ENCODE data around the gene DMXL1.
"Not testable (repeated sequence)": the region's sequence is repeated elsewhere in the genome, so short reads cannot be mapped to it uniquely, and the experiment has no call there.

DMXL1 gene

DNA sequence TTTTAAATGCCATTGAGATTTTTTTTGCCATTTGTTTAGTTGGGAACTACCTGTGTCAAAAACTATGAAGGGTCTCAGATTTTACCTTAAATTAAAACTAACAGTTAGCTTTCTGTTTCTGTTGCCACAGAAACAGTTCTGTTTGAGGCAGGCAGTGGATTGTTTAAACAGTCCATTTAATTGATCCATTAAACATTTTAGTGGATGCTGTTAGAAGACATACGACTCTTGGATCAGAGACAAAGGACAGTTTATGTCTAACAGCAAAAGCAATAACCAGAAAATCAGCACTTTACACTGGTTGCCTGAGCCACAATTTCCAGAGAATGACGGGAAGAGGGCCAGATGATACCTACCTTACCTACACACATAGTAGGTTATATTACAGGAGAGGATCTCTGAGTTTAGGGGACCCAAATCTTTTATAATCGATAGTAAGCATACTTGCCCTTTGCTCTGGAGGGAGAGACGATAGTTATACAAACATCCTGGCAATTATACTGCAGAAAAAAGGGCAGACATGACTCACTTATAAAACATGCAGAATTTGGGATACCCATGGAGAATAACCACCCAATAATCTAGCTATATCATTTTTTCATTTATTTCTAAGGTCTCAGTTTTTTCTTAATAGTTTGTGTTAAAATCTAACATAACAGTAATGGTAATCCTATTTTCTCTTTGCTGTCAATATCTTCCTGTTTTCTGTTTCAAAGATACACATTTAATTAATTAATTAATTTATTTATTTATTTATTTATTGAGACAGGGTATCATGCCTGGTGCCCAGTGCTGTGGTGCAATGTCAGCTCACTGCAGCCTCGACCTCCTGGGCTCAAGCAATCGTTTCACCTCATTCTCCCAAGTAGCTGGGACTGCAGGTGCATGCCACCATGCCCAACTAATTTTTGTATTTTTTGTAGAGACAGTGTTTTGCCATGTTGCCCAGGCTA is 148.2 kb downstream of the DMXL1 start:
- DNase-seq (ENCODE audit: low read depth, low spot score) = no peak
- no peak overlapping the region for H3K27ac ChIP-seq

GRCh38 chr5:119220576-119221197 is 149.8 kb downstream of the DMXL1 start:
- no peak overlapping the region for H3K9ac ChIP-seq (ENCODE audit: insufficient read length)
- no peak for DNase-seq (ENCODE audit: low read depth, low spot score)
- no peaks in the 10 kb centered on the region for H3K9me3 ChIP-seq (ENCODE audit: low read depth, low read length)
- no peak overlapping the region for H3K4me3 ChIP-seq
- peaks cover 8% of the 10 kb centered on the region; the same call in 1 of the 2 replicates for H3K36me3 ChIP-seq (ENCODE audit: insufficient read depth, low read length)
- no peak for TF ChIP-seq FOXP2 (optimal IDR thresholded peaks at IDR 0.05; ENCODE audit: control extremely low read depth, extremely low read length, insufficient read depth)
- no peak for TF ChIP-seq POLR2AphosphoS5 (IDR thresholded peaks at IDR 0.05; ENCODE audit: borderline replicate concordance, low read depth, low read length)
- TF ChIP-seq EZH2 (IDR thresholded peaks at IDR 0.05) = no peak
- no peak overlapping the region; the same call in 1 of the 2 replicates for H3K27ac ChIP-seq

More for the DNA sequence above, 148.2 kb downstream of the DMXL1 start:
- Histone ChIP-seq H3K9ac (ENCODE audit: insufficient read length) (no peak overlapping the region), H3K4me3 (no peak overlapping the region), H3K36me3 (ENCODE audit: insufficient read depth, low read length) (peaks cover 8% of the 10 kb centered on the region; the same call in 1 of the 2 replicates), H3K9me3 (ENCODE audit: low read depth, low read length) (no peaks in the 10 kb centered on the region)
- no peak for TF ChIP-seq EZH2 (IDR thresholded peaks at IDR 0.05)
- no peak for TF ChIP-seq FOXP2 (optimal IDR thresholded peaks at IDR 0.05; ENCODE audit: control extremely low read depth, extremely low read length, insufficient read depth)
- no peak for TF ChIP-seq POLR2AphosphoS5 (IDR thresholded peaks at IDR 0.05; ENCODE audit: borderline replicate concordance, low read depth, low read length)

DNA sequence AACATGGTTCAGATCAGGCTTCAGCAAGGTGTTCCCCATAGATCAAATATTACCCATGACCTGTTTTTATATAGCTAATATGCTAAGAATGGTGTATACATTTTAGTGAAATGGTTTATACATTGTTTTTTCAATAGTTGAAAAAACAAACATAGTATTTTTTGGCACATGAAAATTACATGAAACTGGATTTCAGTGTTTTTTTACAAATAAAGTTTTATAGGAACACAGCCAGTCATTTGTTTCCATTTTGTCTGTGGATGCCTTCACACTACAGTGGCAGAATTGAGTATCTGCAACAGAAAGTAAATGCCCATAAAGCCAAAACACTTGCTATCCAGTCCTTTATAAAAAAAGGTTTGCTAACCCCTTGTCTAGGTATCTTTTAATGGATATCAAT is 150.4 kb downstream of the DMXL1 start:
- Histone ChIP-seq H3K4me3 (no peak overlapping the region), H3K36me3 (ENCODE audit: insufficient read depth, low read length) (peaks cover 8% of the 10 kb centered on the region; the same call in 1 of the 2 replicates), H3K27ac (no peak overlapping the region), H3K9ac (ENCODE audit: insufficient read length) (no peak overlapping the region), H3K9me3 (ENCODE audit: low read depth, low read length) (no peaks in the 10 kb centered on the region)
- TF ChIP-seq EZH2 (IDR thresholded peaks at IDR 0.05) = no peak
- no peak for TF ChIP-seq POLR2AphosphoS5 (IDR thresholded peaks at IDR 0.05; ENCODE audit: borderline replicate concordance, low read depth, low read length)
- no peak for TF ChIP-seq FOXP2 (optimal IDR thresholded peaks at IDR 0.05; ENCODE audit: control extremely low read depth, extremely low read length, insufficient read depth)
- DNase-seq (ENCODE audit: low read depth, low spot score) = no peak

GRCh38 chr5:119229950-119230349 is 159.1 kb downstream of the DMXL1 start:
- H3K4me3 ChIP-seq = no peak overlapping the region
- H3K9ac ChIP-seq (ENCODE audit: insufficient read length) = no peak overlapping the region
- H3K27ac ChIP-seq = no peak overlapping the region
- no peak for DNase-seq (ENCODE audit: low read depth, low spot score)
- H3K36me3 ChIP-seq (ENCODE audit: insufficient read depth, low read length) = peaks cover 3% of the 10 kb centered on the region; the same call in 1 of the 2 replicates
- TF ChIP-seq FOXP2 (optimal IDR thresholded peaks at IDR 0.05; ENCODE audit: control extremely low read depth, extremely low read length, insufficient read depth) (no peak), POLR2AphosphoS5 (IDR thresholded peaks at IDR 0.05; ENCODE audit: borderline replicate concordance, low read depth, low read length) (no peak), EZH2 (IDR thresholded peaks at IDR 0.05) (no peak)
- no peaks in the 10 kb centered on the region for H3K9me3 ChIP-seq (ENCODE audit: low read depth, low read length)

DNA sequence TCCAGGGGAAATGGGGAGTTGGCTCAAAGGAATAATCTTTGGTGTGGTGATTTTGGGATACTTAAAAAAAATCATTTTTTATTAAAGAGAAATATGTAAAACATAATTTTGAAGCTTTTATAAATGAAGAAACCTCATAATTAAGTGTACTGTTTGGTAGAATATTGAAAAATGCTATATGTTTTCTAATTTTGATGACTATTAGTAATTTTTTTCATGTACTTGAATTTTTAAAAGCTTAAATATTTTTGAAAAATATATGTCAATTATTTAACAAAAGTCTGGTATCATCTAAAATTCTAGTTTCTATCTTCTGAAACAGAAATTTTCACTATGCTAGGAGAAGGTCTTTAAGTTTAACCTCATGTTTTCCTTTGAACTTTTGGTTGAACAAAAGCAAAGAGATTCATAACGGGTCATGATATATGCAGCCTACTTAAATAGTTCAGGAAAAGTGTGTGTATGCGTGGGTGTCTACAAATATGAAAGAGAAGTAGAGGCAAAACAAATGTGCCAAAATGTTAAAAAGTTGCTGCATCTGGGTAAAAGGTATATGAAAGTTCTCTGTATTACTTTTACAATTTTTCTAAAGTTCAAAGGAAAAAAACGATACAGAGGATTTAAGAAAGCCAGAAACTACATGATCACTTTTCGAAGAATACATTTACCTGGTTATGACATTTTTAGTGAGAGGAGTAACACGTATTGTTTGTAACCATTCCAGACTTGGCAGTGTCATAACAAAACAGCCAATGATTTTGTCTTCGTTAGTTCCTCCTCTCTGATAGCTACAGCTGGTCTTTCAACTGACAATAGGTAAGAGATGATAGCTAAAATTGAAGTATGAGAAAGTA is 167.6 kb downstream of the DMXL1 start:
- Histone ChIP-seq H3K4me3 (no peak overlapping the region), H3K9ac (ENCODE audit: insufficient read length) (no peak overlapping the region), H3K9me3 (ENCODE audit: low read depth, low read length) (no peaks in the 10 kb centered on the region), H3K27ac (no peak overlapping the region), H3K36me3 (ENCODE audit: insufficient read depth, low read length) (peaks cover 7% of the 10 kb centered on the region; the same call in 1 of the 2 replicates)
- no peak for DNase-seq (ENCODE audit: low read depth, low spot score)
- TF ChIP-seq EZH2 (IDR thresholded peaks at IDR 0.05) (no peak), FOXP2 (optimal IDR thresholded peaks at IDR 0.05; ENCODE audit: control extremely low read depth, extremely low read length, insufficient read depth) (no peak), POLR2AphosphoS5 (IDR thresholded peaks at IDR 0.05; ENCODE audit: borderline replicate concordance, low read depth, low read length) (no peak)

- no peak for DNase-seq (ENCODE audit: low read depth, low spot score)
- Histone ChIP-seq H3K36me3 (ENCODE audit: insufficient read depth, low read length) (peaks cover 7% of the 10 kb centered on the region; the same call in 1 of the 2 replicates), H3K27ac (no peak overlapping the region), H3K4me3 (no peak overlapping the region), H3K9me3 (ENCODE audit: low read depth, low read length) (no peaks in the 10 kb centered on the region), H3K9ac (ENCODE audit: insufficient read length) (no peak overlapping the region)
- TF ChIP-seq FOXP2 (optimal IDR thresholded peaks at IDR 0.05; ENCODE audit: control extremely low read depth, extremely low read length, insufficient read depth) (no peak), EZH2 (IDR thresholded peaks at IDR 0.05) (no peak), POLR2AphosphoS5 (IDR thresholded peaks at IDR 0.05; ENCODE audit: borderline replicate concordance, low read depth, low read length) (no peak)
Observed at GRCh38 chr5:119239119-119239417, 168.2 kb downstream of the DMXL1 start.

GRCh38 chr5:119239826-119240225 is 168.9 kb downstream of the DMXL1 start:
- DNase-seq (ENCODE audit: low read depth, low spot score); H3K9ac ChIP-seq (ENCODE audit: insufficient read length); H3K9me3 ChIP-seq (ENCODE audit: low read depth, low read length); H3K27ac ChIP-seq; H3K4me3 ChIP-seq; H3K36me3 ChIP-seq (ENCODE audit: insufficient read depth, low read length): not testable (repeated sequence)

GRCh38 chr5:119243888-119244287 is 173.0 kb downstream of the DMXL1 start:
- TF ChIP-seq EZH2 (IDR thresholded peaks at IDR 0.05) (no peak), FOXP2 (optimal IDR thresholded peaks at IDR 0.05; ENCODE audit: control extremely low read depth, extremely low read length, insufficient read depth) (no peak), POLR2AphosphoS5 (IDR thresholded peaks at IDR 0.05; ENCODE audit: borderline replicate concordance, low read depth, low read length) (no peak)
- no peak overlapping the region for H3K9ac ChIP-seq (ENCODE audit: insufficient read length)
- DNase-seq (ENCODE audit: low read depth, low spot score) = no peak
- H3K36me3 ChIP-seq (ENCODE audit: insufficient read depth, low read length) = no peaks in the 10 kb centered on the region
- H3K27ac ChIP-seq = no peak overlapping the region
- no peaks in the 10 kb centered on the region for H3K9me3 ChIP-seq (ENCODE audit: low read depth, low read length)
- H3K4me3 ChIP-seq = no peak overlapping the region

All from SK-N-MC (cell line).